Stimulated activated naive CD8-positive, alpha-beta T cell treated with anti-CD3 and anti-CD28 coated beads, Interleukin-15, amount 100 ng/mL, for 72 hours (primary cell): ENCODE measurements around the gene DENND5B.
A peak's percentile ranks its signal among the peaks of the same experiment; 100 is the strongest.

Source experiments
- ATAC-seq: fragments of 150-1000 bp; cut with Tn5 transposase; 2 replicates; pipeline ENCODE4 v1.10.0; 2021; ENCODE audit warnings: mild to moderate bottlenecking, moderate library complexity
- DNase-seq, 2 donors: peaks; one replicate each; pipeline ENCODE4 v3.0.0; 2021 to 2022
- H3K27ac Mint-ChIP-seq, 2 donors: one replicate each; pipeline ENCODE4 v1.8.0; 2022; ENCODE audit warnings: mild to moderate bottlenecking in 2 of 2, mixed read lengths in 2 of 2, moderate library complexity in 2 of 2
- H3K27me3 Mint-ChIP-seq: one replicate; pipeline ENCODE4 v1.8.0; 2022; ENCODE audit warnings: mixed read lengths
- H3K4me1 Mint-ChIP-seq: one replicate; pipeline ENCODE4 v1.8.0; 2022; ENCODE audit warnings: mild to moderate bottlenecking, mixed read lengths
- H3K4me3 Mint-ChIP-seq, 2 donors: one replicate each; pipeline ENCODE4 v1.8.0; 2022; ENCODE audit warnings: mild to moderate bottlenecking in 2 of 2, mixed read lengths in 2 of 2, moderate library complexity in 1 of 2
- H3K9me3 Mint-ChIP-seq, 2 donors: one replicate each; pipeline ENCODE4 v1.8.0; 2022; ENCODE audit warnings: mixed read lengths in 2 of 2

DENND5B gene

DNA sequence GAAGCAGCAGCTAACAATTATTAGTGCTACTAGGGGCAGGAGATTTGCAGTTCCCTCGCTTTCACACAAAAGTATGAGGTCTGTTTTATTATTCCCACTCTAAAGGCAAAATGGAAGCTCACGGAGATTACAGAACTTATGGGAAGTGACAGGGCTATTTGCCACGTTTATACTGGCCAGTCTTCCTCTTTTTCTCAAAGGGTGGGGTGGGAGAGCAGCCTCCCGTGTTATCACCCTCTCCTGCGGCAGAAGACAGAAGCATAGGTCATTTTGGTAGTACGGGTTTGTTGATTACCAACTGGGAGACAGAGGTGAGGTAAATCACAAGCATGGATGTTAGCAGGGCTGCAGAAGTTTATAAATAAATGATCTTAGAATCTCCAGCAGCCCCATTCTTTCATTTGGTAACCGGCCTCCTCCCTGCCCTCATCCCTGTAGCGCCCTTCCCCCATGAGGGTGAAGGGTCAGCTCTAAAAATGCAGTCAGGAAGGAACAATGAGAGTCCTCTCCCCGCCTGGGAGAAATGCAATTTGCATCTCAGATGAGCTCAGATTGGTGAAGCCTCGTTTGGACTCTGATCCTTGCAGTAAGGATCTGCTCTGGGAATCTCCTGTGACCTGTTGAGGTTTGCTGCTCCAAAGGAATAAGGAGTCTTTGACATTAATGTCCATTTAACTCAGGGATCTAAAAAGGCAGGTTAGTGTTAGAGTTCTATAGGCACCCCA lies 220.2 kb downstream of the DENND5B start:
- ATAC-seq (no peak), DNase-seq (no peak)
- Mint-ChIP-seq H3K27me3 (peaks cover 10% of the 10 kb centered on the region), H3K4me3 (no peak overlapping the region), H3K9me3 (no peaks in the 10 kb centered on the region), H3K4me1 (peaks cover 7% of the 10 kb centered on the region), H3K27ac (peak overlapping the region in 1 of 2 donors; percentile 10)

DNA sequence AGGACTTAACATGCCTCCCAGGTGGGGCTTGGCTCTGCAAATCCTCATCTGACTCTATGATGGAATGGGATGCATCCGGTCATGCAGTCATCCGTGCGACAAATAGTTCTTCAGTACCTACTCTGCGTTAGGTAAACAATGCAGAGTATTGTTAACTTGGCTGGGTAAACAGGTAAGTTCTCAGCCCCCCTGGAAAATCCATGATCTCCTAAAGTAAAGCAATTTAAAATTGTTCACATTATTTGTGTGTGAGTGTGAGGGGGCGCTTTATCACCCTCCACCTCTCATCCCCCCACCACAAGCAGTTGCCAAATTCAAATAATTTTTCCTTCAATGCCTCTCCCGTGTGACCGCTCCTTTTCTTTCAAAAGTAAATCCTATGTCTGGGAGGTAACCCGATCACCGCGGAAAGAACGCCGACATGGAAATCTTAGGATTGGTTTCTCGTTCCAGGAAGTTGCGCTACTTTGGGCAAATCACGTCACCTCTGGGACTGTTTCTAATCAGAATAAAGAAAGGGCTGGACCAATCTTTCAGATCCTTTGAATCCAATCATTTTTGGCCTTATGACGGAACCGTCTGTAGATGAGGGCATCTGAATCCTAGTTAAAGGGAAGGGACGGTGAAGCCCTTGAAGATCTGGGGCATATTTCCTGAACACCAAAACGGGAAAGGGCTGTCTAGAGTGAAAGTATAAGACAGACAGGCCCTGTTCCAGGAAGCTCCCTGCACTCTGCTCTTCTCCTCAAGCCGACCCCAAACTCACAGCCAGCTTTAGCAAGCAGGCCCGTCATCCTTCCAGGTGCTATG lies 221.0 kb downstream of the DENND5B start:
- ATAC-seq: no peak

GRCh38 chr12:31368666-31369361 lies 222.1 kb downstream of the DENND5B start:
- peaks cover 7% of the 10 kb centered on the region for H3K4me1 Mint-ChIP-seq
- DNase-seq (no peak), ATAC-seq (no peak)
- H3K27me3 Mint-ChIP-seq: peaks cover 10% of the 10 kb centered on the region
- no peaks in the 10 kb centered on the region for H3K9me3 Mint-ChIP-seq
- no peak overlapping the region for H3K4me3 Mint-ChIP-seq
- peak overlapping the region in 1 of 2 donors; percentile 63 for H3K27ac Mint-ChIP-seq

More for the DNA sequence above, 221.0 kb downstream of the DENND5B start:
- H3K9me3 Mint-ChIP-seq: no peaks in the 10 kb centered on the region
- peaks cover 7% of the 10 kb centered on the region for H3K4me1 Mint-ChIP-seq
- H3K27me3 Mint-ChIP-seq: peaks cover 10% of the 10 kb centered on the region
- no peak overlapping the region for H3K4me3 Mint-ChIP-seq
- no peak for DNase-seq
- H3K27ac Mint-ChIP-seq: no peak overlapping the region

GRCh38 chr12:31366104-31366621 lies 224.8 kb downstream of the DENND5B start:
- Mint-ChIP-seq H3K27ac (no peak overlapping the region), H3K27me3 (peaks cover 10% of the 10 kb centered on the region), H3K9me3 (no peaks in the 10 kb centered on the region), H3K4me1 (peaks cover 25% of the 10 kb centered on the region), H3K4me3 (no peak overlapping the region)
- DNase-seq (no peak), ATAC-seq (no peak)

DNA sequence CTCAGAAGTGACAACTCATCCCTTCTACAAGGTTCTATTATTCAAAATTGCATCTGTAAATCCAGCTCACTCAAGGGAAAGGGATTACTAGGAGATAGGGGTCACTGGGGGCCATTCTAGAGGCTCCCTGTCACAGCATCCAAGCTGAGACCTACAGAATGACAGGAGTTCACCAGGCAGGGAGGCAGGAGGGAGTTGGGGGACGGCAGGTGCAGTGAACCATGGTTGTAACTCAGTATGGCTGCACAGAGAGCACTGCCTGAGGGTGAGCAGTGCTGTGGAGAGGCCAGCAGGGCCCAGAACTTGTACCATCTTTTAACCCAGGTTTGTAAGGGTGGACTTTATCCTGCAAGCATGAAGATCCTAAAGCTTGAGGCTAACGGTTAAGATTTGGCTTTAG lies 227.1 kb downstream of the DENND5B start:
- Mint-ChIP-seq H3K4me3 (no peak overlapping the region), H3K4me1 (peaks cover 22% of the 10 kb centered on the region), H3K27ac (no peak overlapping the region), H3K9me3 (no peaks in the 10 kb centered on the region), H3K27me3 (peaks cover 5% of the 10 kb centered on the region)
- ATAC-seq: no peak
- DNase-seq: no peak

DNA sequence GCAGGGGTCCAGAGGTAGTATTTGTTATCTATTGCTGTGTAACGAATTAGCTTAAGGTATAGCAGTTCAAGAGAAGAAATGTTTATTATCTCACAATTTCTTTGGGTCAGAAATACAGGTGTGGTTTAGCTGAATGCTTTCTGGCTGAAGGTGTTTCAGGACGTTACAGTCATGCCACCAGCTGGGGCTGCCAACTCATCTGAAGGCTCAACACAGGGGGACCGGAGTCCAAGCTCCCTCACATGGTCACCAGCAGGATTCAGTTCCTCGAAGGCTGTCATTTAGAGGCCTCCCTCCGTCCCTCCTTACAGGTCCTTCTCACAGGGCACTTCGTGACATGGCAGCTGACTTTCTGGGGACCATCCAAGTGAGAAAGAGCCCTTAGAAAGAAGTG lies 227.5 kb downstream of the DENND5B start:
- Mint-ChIP-seq H3K27ac (peak overlapping the region in 1 of 2 donors; percentile 87), H3K9me3 (no peaks in the 10 kb centered on the region), H3K27me3 (peaks cover under 1% of the 10 kb centered on the region), H3K4me3 (peak overlapping the region; percentile 49 to 73), H3K4me1 (peaks cover 19% of the 10 kb centered on the region)
- ATAC-seq: no peak
- no peak for DNase-seq

- Mint-ChIP-seq H3K4me3 (peak overlapping the region; percentile 49 to 73), H3K27ac (peak overlapping the region; percentile 64 to 87), H3K4me1 (peaks cover 19% of the 10 kb centered on the region), H3K9me3 (no peaks in the 10 kb centered on the region), H3K27me3 (no peaks in the 10 kb centered on the region)
- peak; percentile 8 to 26 for DNase-seq
- ATAC-seq: peak; percentile 86
These were observed 228.0 kb downstream of the DENND5B start for GRCh38 chr12:31362759-31363415.

DNA sequence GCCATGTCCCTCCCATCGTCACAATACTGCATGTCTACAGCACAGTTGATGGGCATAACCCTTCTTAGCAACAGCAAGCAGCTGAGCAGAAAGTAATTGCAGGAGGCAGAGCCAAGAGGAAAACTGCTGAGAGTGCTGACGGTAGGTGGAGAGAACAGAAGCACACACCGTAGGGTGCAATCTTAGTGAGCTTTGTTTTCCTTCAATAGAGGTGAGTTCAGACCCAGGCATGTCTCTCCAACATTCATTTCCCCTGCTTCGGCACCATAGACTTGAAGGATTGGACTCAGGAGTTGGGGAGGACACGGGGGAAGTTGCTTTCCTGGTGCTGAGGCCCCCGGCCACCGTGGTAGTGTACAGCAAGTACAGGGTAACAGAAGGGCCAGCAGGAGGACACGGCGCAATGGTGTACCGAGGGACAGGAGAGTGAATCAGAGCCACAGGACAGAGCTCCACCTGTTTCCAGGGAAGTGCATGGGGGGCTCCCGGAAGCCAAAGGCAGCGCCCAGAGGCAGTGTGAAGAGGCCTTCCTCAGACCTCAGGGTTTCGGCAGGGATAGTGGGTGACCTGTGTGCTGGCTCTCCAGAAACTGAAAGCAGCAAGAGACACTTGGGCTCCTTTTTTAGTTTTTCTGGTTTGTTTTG lies 228.7 kb downstream of the DENND5B start:
- peak; percentile 53 for ATAC-seq
- peaks cover 19% of the 10 kb centered on the region for H3K4me1 Mint-ChIP-seq
- peak; percentile 8 to 15 for DNase-seq
- H3K27ac Mint-ChIP-seq: peak overlapping the region; percentile 64 to 87
- peak overlapping the region; percentile 49 to 73 for H3K4me3 Mint-ChIP-seq
- H3K27me3 Mint-ChIP-seq: no peaks in the 10 kb centered on the region
- H3K9me3 Mint-ChIP-seq: no peaks in the 10 kb centered on the region

DNA sequence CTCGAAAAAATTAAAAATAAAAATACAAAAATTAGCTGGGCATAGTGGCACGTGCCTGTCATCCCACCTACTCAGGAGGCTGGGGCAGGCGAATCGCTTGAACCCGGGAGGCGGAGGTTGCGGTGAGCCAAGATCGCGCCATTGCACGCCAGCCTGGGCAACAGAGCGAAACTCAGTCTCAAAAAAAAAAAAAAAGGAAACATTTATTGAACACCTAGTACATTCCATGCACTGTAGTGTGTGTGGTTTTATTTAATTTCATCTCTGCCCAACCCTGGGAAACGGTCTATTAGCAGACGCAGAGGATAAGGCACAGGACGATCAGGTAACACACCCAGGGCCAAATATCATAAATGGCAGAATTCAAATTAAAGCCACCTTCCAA lies 229.2 kb downstream of the DENND5B start:
- no peak overlapping the region for H3K4me3 Mint-ChIP-seq
- H3K27ac Mint-ChIP-seq: no peak overlapping the region
- H3K9me3 Mint-ChIP-seq: no peaks in the 10 kb centered on the region
- no peak for ATAC-seq
- no peak for DNase-seq
- no peaks in the 10 kb centered on the region for H3K27me3 Mint-ChIP-seq
- H3K4me1 Mint-ChIP-seq: peaks cover 19% of the 10 kb centered on the region

DNA sequence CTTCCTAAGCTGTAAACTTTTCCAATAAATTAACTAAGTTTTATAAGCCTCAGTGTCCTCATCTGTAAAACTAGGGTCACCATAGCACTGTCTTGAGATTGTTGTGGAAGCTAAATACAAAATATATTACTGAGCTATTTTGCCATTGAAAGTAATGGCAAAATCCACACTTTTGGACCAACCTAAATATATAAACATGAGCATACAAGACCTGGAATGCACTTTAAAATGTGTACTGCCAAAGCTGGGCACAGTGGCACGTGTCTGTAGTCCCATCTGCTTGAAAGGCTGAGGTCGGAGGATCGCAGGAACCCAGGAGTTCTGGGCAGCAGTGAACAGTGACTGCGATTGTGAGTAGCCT lies 235.2 kb downstream of the DENND5B start:
- H3K4me1 Mint-ChIP-seq: no peaks in the 10 kb centered on the region
- DNase-seq (no peak), ATAC-seq (no peak)
- H3K4me3 Mint-ChIP-seq: no peak overlapping the region
- no peaks in the 10 kb centered on the region for H3K9me3 Mint-ChIP-seq
- no peaks in the 10 kb centered on the region for H3K27me3 Mint-ChIP-seq
- H3K27ac Mint-ChIP-seq: no peak overlapping the region

- Mint-ChIP-seq H3K27ac (no peak overlapping the region), H3K4me1 (no peaks in the 10 kb centered on the region), H3K27me3 (no peaks in the 10 kb centered on the region), H3K9me3 (no peaks in the 10 kb centered on the region), H3K4me3 (no peak overlapping the region)
- ATAC-seq: no peak
- no peak for DNase-seq
These were observed 236.9 kb downstream of the DENND5B start for GRCh38 chr12:31353750-31354708.

DNA sequence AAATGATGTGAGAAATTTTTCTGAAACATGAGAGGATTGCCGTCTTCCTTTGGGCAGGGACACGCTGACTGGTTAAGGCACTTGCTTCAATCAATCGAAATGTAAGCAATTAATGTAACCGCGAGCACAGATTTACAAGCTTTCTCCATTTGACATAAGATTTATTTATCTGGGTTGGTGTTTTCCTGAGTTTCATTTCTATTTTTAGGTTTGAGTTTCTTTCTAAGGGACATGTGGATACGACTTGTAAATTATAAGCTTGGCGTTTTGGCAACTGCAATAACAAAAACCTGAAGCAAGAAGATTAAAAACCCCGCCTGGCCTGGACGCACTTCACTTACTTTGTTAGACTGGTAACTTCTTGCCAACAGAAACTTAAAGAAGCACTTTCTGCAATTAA lies 244.7 kb downstream of the DENND5B start:
- ATAC-seq (no peak), DNase-seq (no peak)
- H3K4me3 Mint-ChIP-seq: no peak overlapping the region
- no peaks in the 10 kb centered on the region for H3K27me3 Mint-ChIP-seq
- no peaks in the 10 kb centered on the region for H3K4me1 Mint-ChIP-seq
- H3K9me3 Mint-ChIP-seq: no peaks in the 10 kb centered on the region
- no peak overlapping the region for H3K27ac Mint-ChIP-seq

- no peak for DNase-seq
- Mint-ChIP-seq H3K4me1 (no peaks in the 10 kb centered on the region), H3K27ac (no peak overlapping the region), H3K27me3 (no peaks in the 10 kb centered on the region), H3K9me3 (no peaks in the 10 kb centered on the region), H3K4me3 (no peak overlapping the region)
- ATAC-seq: no peak
These were observed 247.8 kb downstream of the DENND5B start for GRCh38 chr12:31343139-31343538.

DNA sequence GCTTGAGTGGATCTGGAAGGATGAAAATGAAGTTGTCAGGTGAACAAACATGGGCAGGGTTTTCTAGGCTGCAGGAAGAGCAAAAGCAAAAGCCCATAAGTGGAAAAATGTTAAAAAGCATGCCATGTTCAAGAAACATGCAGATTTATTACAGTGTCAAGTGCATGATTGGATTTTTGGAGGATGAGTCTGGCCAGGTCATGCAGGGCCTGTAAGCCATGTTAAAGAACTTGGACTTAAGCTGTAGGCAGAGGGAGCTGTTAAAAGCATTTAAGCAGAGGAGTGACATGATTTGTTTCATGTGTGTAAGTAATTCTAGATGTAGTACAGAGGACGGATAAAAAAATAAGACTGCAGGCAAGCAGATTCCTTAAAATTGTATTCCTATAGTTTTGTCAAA lies 248.7 kb downstream of the DENND5B start:
- H3K4me1 Mint-ChIP-seq: no peaks in the 10 kb centered on the region
- no peak overlapping the region for H3K4me3 Mint-ChIP-seq
- no peak overlapping the region for H3K27ac Mint-ChIP-seq
- H3K9me3 Mint-ChIP-seq: no peaks in the 10 kb centered on the region
- ATAC-seq (no peak), DNase-seq (no peak)
- H3K27me3 Mint-ChIP-seq: no peaks in the 10 kb centered on the region
